ENCODE data around the gene TRAK1.
"Not testable (repeated sequence)": the region's sequence is repeated elsewhere in the genome, so short reads cannot be mapped to it uniquely, and the experiment has no call there.

TRAK1 gene

GRCh38 chr3:42099020-42099765 lies 8.0 kb downstream of the TRAK1 start:
- no peak for DNase-seq

DNA sequence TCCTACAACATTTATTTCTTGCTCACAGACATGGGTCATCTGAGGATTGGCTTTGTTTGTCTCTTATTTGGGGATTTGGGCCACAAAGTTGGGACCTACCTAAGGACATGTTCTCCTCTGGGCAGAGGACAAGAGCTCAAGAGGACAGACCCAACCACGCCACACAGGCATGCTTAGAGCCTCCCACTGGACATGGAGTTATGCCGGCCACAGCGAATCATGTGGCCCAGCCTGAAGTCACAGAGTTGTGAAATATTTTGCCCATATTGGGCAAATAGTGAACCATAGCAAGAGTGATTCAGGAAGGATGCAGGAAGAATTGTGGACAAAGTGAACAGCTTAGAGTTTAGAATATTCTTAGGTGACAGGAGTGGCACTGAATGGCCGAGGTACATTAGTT lies 9.9 kb downstream of the TRAK1 start:
- no peak for DNase-seq

DNA sequence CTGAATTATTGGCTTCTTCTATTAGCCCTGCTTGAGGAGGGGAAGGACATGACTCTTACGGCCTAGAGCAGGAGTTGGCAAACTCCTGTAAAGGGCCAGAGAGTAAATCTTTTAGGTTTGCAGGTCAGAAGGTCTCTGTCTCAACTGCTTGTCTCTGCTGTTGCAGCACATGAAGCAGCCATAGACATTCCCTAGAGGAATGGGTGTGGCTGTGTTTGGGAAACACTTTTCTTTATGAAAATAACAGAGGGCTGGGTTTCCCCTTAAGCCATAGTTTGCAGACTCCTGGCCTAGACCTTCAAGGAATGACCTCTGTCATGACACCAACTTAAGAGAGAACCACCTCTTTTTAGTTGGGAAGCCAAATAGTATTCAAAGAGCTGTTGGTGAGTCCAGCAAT lies 10.3 kb downstream of the TRAK1 start:
- DNase-seq = no peak

GRCh38 chr3:42102571-42102970 lies 11.4 kb downstream of the TRAK1 start:
- no peak for DNase-seq

DNA sequence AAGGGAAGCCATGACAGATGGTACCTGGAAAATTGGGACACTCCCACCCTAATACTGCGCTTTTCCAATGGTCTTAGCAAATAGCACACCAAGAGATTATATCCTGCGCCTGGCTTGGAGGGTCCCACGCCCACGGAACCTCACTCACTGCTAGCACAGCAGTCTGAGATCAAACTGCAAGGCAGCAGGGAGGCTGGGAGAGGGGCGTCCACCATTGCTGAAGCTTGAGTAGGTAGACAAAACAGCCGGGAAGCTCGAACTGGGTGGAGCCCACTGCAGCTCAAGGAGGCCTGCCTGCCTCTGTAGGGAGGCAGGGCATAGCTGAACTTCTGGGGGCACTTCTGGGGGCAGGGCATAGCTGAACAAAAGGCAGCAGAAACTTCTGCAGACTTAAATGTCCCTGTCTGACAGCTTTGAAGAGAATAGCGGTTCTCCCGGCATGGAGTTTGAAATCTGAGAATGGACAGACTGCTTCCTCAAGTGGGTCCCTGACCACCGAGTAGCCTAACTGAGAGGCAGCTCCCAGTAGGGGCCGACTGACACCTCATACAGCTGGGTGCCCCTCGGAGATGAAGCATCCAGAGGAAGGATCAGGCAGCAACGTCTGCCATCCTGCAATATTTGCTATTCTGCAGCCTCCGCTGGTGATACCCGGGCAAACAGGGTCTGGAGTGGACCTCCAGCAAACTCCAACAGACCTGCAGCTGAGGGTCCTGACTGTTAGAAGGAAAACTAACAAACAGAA lies 12.9 kb downstream of the TRAK1 start:
- DNase-seq = not testable (repeated sequence)

DNA sequence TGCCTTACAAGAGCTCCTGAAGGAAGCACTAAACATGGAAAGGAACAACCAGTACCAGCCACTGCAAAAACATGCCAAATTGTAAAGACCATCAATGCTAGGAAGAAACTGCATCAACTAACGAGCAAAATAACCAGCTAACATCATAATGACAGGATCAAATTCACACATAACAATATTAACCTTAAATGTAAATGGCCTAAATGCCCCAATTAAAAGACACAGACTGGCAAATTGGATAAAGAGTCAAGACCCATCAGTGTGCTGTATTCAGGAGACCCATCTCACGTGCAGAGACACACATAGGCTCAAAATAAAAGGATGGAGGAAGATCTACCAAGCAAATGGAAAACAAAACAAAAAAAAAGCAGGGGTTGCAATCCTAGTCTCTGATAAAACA lies 14.8 kb downstream of the TRAK1 start:
- DNase-seq = not testable (repeated sequence)

- DNase-seq = no peak
Observed at GRCh38 chr3:42106646-42107045, 15.5 kb downstream of the TRAK1 start.

GRCh38 chr3:42110631-42111030 lies 19.5 kb downstream of the TRAK1 start:
- no peak for DNase-seq

DNA sequence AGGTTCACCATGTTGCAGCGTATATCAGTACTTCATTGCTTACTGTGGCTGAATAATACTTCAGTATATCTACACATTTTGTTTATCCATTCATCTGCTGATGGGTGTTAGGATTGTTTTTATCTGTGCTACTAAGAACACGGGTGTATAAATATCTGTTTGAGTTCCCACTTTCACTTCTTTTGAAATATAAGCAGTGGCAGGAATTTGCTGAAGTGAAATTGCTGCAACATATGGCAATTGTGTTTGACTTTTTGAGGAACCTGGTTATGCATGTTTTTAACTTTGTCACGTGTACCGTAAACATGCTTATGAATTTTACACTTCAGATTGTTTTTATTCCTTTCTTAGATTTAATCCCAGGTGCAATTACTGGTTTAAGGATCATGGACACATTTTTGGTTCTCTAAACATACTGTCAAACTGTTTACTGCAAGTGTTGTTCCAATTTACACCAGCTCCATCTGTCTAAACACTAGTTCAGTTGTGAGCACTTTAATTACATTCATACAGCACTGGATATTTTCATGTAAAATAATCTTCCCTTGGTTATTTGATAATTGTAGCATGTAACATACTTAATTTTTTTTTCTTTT lies 23.1 kb downstream of the TRAK1 start:
- DNase-seq = no peak

DNA sequence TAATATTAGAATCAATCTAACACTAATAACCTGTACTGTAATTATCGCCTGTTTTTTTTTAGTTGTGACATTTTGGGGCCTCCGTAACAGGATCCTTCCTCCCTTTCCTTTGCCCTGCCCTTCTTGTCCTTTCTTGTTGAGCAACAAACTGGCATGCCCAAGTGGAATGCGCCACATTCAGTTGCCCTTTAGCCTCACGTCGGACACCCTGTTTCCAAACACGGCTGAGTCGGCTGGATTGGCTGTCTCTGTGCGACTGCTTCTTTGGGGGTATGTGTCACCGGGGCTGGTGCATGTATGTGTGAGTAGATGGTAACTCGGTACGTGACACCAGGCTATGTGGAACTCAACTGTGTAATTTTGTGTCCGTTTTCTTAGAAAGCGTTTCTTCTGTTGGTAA lies 24.1 kb downstream of the TRAK1 start:
- DNase-seq = no peak

DNA sequence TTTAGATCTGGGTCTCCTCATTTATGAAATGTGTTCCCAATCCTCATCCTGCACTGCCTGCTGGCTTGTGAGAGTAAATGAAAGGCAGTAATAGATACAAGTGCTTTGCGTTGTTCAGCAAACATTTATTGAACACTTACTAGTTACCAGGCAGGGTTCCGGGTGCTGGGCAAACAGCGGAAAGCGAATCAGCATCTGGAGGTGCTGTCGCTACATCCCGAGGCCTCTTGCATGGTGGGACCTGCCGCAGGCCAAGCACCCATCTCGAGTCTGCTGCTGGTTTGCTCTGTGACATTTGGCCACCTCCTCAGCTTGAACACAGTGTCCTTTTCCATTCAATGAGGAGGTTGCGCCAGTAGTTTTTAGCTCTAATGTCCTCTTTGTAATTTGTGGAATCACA lies 24.8 kb downstream of the TRAK1 start:
- no peak for DNase-seq

GRCh38 chr3:42116466-42116865 lies 25.3 kb downstream of the TRAK1 start:
- no peak for DNase-seq

DNA sequence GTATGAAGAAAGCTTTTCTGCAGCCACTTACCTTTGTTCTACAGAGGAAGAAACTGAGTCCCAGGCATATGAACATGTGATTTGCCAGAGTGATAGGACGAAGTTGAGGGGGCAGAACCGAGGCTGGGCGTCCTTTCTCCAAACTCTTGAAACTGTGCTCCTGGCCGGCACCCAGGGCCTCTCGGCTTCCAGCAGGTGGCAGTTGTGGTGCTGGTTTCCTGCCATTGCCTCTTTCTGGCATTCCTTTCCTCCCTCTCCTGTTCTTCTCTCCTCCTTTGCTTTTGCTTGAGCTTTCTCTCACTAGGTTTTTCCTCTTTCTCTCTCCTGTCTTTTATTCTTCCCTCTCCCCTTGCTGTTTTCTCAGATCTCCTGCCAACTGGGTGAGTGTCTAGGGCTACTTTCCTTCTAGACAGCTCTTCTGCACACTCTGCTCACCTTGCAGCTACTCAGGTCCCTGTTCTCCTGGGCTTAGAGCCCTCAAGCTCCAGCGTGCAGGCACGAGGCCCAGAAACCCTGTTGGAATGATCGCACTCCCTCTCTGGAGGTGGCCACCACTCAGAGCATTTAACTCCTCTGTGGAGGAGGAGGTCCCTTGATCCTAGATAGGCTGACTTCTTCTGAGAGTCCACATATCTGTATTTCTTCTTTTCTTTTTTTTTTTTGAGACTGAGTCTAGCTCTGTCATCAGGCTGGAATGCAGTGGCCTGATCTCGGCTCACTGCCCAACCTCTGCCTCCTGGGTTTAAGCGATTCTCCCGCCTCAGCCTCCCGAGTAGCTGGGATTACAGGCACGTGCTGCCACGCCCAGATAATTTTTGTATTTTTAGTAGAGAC lies 26.2 kb downstream of the TRAK1 start:
- DNase-seq = no peak

GRCh38 chr3:42118762-42119361 lies 27.7 kb downstream of the TRAK1 start:
- DNase-seq = no peak

GRCh38 chr3:42119561-42120355 lies 28.6 kb downstream of the TRAK1 start:
- DNase-seq = no peak

DNA sequence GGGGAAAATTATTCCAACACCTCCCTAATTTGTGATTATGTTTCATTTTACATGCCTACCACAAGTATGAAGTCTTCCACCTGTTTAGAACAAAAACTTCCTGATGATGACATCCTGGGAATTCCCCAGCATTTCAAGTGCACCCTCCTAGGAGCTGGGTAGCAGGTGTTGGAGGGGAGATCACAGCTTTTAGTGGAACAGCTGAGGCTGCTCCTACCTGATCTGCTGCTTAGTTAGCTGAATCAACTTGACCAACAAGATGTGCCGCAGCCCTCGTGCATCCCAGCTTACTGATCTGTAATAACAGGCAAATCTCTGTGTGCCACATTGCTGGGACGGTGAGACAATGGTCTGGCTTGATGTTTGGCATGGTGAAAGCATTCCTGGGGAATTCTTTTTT lies 29.7 kb downstream of the TRAK1 start:
- no peak for DNase-seq

DNA sequence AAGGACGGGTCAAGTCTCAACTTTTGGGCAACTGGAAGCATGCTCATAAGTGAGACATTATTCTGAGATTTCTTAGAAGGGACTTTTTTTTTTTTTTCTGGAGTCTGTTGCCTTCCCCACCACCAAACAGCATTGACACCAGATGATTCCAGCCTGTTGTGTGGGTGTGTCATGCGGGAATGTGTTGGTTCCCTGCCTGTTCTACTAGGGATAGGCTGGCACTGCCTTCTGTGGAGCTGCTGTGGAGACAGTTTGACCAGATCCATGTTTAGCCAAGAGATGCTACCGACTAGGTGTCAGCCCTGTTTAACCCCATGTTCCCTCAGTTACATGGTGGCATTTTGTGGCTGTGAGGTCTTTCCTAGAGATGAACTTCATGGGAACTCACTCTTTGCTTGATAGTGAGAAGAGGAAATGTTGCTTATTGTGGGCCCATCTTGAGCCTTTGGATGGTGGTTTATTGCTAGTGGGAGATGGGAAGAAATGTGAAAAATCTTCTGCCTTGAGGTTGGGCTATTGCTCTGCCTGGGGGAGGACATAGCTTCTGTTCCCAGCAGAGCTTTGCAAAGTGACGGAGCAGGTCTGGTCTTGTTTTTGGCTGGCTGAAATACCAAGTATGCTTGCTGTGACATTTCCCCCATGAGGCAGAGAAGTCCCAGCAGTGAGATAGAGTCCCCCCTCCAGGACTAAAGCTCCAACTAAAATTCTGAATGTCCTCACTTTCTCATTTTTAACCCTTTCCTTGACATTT lies 31.3 kb downstream of the TRAK1 start:
- DNase-seq = no peak

- no peak for DNase-seq
Observed at GRCh38 chr3:42123012-42123581, 31.9 kb downstream of the TRAK1 start.

- DNase-seq = no peak
Observed at GRCh38 chr3:42123824-42124658, 32.9 kb downstream of the TRAK1 start.

DNA sequence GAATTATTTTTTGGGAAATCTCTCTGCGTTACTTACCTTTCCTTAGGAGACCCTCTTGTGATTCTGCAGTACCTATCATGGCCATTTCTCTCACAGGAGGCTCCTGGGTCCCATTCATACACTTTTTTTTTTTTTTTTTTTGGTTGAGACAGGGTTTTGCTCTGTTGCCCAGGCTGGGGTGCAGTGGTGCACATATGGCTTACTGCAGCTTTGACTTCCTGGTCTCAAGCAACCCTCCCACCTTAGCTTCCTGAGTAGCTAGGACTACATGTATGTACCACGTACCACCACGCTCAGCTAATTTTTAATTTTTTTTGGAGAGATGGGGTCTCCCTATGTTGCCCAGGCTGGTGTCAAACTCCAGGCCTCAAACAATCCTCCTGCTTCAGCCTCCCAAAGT lies 36.1 kb downstream of the TRAK1 start:
- DNase-seq = no peak
